Stimulated activated naive CD8-positive, alpha-beta T cell treated with anti-CD3 and anti-CD28 coated beads, Interleukin-15, Interleukin-2, amounts not matched to agents 100 ng/mL and 50 ng/mL, for 24 hours (primary cell): ENCODE measurements around the gene ZNF512B.

Source experiments
- H3K27ac Mint-ChIP-seq: one replicate; pipeline ENCODE4 v1.8.0; 2021; ENCODE audit warnings: mild to moderate bottlenecking, mixed read lengths
- H3K27me3 Mint-ChIP-seq: one replicate; pipeline ENCODE4 v1.8.0; 2021; ENCODE audit warnings: mixed read lengths
- H3K36me3 Mint-ChIP-seq: one replicate; pipeline ENCODE4 v1.8.0; 2021; ENCODE audit warnings: low read depth, mixed read lengths
- H3K4me1 Mint-ChIP-seq: one replicate; pipeline ENCODE4 v1.8.0; 2021; ENCODE audit warnings: low read depth, mixed read lengths
- H3K4me3 Mint-ChIP-seq: one replicate; pipeline ENCODE4 v1.8.0; 2021; ENCODE audit warnings: mild to moderate bottlenecking, mixed read lengths
- H3K9me3 Mint-ChIP-seq: one replicate; pipeline ENCODE4 v1.8.0; 2021; ENCODE audit warnings: mixed read lengths

The ZNF512B gene

GRCh38 chr20:63951398-63952209 is 18.1 kb downstream of the ZNF512B start:
- Mint-ChIP-seq H3K36me3 (peaks cover 4% of the 10 kb centered on the region), H3K4me1 (peaks cover 53% of the 10 kb centered on the region), H3K9me3 (no peaks in the 10 kb centered on the region), H3K27me3 (no peaks in the 10 kb centered on the region), H3K4me3 (no peak overlapping the region), H3K27ac (no peak overlapping the region)

- no peak overlapping the region for H3K4me3 Mint-ChIP-seq
- H3K4me1 Mint-ChIP-seq = peaks cover 53% of the 10 kb centered on the region
- no peaks in the 10 kb centered on the region for H3K9me3 Mint-ChIP-seq
- H3K27ac Mint-ChIP-seq = no peak overlapping the region
- H3K36me3 Mint-ChIP-seq = peaks cover 4% of the 10 kb centered on the region
- H3K27me3 Mint-ChIP-seq = no peaks in the 10 kb centered on the region
Measured at GRCh38 chr20:63950701-63951397, 18.9 kb downstream of the ZNF512B start.

- Mint-ChIP-seq H3K27me3 (no peaks in the 10 kb centered on the region), H3K27ac (peak overlapping the region; percentile 90), H3K4me1 (peaks cover 32% of the 10 kb centered on the region), H3K4me3 (peak overlapping the region; percentile 76), H3K9me3 (no peaks in the 10 kb centered on the region), H3K36me3 (peaks cover 5% of the 10 kb centered on the region)
Measured at GRCh38 chr20:63947638-63948456, 21.9 kb downstream of the ZNF512B start.

GRCh38 chr20:63946986-63947637 is 22.6 kb downstream of the ZNF512B start:
- Mint-ChIP-seq H3K4me1 (peaks cover 35% of the 10 kb centered on the region), H3K27me3 (no peaks in the 10 kb centered on the region), H3K9me3 (no peaks in the 10 kb centered on the region), H3K36me3 (peaks cover 5% of the 10 kb centered on the region), H3K4me3 (peak overlapping the region; percentile 40), H3K27ac (peak overlapping the region; percentile 33)

- peaks cover 35% of the 10 kb centered on the region for H3K4me1 Mint-ChIP-seq
- H3K4me3 Mint-ChIP-seq = no peak overlapping the region
Measured at GRCh38 chr20:63945921-63946920, 23.5 kb downstream of the ZNF512B start.

GRCh38 chr20:63945031-63945658 is 24.6 kb downstream of the ZNF512B start:
- H3K27ac Mint-ChIP-seq = no peak overlapping the region
- H3K4me3 Mint-ChIP-seq = no peak overlapping the region
- H3K9me3 Mint-ChIP-seq = no peaks in the 10 kb centered on the region
- H3K4me1 Mint-ChIP-seq = peaks cover 38% of the 10 kb centered on the region
- H3K36me3 Mint-ChIP-seq = peaks cover 5% of the 10 kb centered on the region
- no peaks in the 10 kb centered on the region for H3K27me3 Mint-ChIP-seq

More at GRCh38 chr20:63945921-63946920, 23.5 kb downstream of the ZNF512B start:
- H3K27me3 Mint-ChIP-seq = no peaks in the 10 kb centered on the region
- no peaks in the 10 kb centered on the region for H3K9me3 Mint-ChIP-seq
- peak overlapping the region; percentile 31 for H3K27ac Mint-ChIP-seq
- H3K36me3 Mint-ChIP-seq = peaks cover 5% of the 10 kb centered on the region

- no peak overlapping the region for H3K27ac Mint-ChIP-seq
- no peaks in the 10 kb centered on the region for H3K27me3 Mint-ChIP-seq
- peaks cover 5% of the 10 kb centered on the region for H3K36me3 Mint-ChIP-seq
- peaks cover 32% of the 10 kb centered on the region for H3K4me1 Mint-ChIP-seq
- no peaks in the 10 kb centered on the region for H3K9me3 Mint-ChIP-seq
- no peak overlapping the region for H3K4me3 Mint-ChIP-seq
Measured at GRCh38 chr20:63944078-63944941, 25.4 kb downstream of the ZNF512B start.

- Mint-ChIP-seq H3K27ac (no peak overlapping the region), H3K36me3 (peaks cover 5% of the 10 kb centered on the region), H3K9me3 (no peaks in the 10 kb centered on the region), H3K4me1 (peaks cover 26% of the 10 kb centered on the region), H3K4me3 (no peak overlapping the region), H3K27me3 (no peaks in the 10 kb centered on the region)
Measured at GRCh38 chr20:63943808-63944077, 26.0 kb downstream of the ZNF512B start.

GRCh38 chr20:63942969-63943807 is 26.5 kb downstream of the ZNF512B start:
- H3K9me3 Mint-ChIP-seq = no peaks in the 10 kb centered on the region
- H3K36me3 Mint-ChIP-seq = peaks cover 5% of the 10 kb centered on the region
- H3K27me3 Mint-ChIP-seq = no peaks in the 10 kb centered on the region
- H3K4me3 Mint-ChIP-seq = no peak overlapping the region
- peaks cover 20% of the 10 kb centered on the region for H3K4me1 Mint-ChIP-seq
- no peak overlapping the region for H3K27ac Mint-ChIP-seq

GRCh38 chr20:63942250-63942951 is 27.3 kb downstream of the ZNF512B start:
- H3K27me3 Mint-ChIP-seq = no peaks in the 10 kb centered on the region
- peaks cover 5% of the 10 kb centered on the region for H3K36me3 Mint-ChIP-seq
- H3K4me1 Mint-ChIP-seq = peaks cover 13% of the 10 kb centered on the region
- H3K27ac Mint-ChIP-seq = peak overlapping the region; percentile 11
- no peak overlapping the region for H3K4me3 Mint-ChIP-seq
- no peaks in the 10 kb centered on the region for H3K9me3 Mint-ChIP-seq

- peak overlapping the region; percentile 40 for H3K27ac Mint-ChIP-seq
- peaks cover 8% of the 10 kb centered on the region for H3K36me3 Mint-ChIP-seq
- no peak overlapping the region for H3K4me3 Mint-ChIP-seq
- H3K4me1 Mint-ChIP-seq = peaks cover 6% of the 10 kb centered on the region
- no peaks in the 10 kb centered on the region for H3K9me3 Mint-ChIP-seq
- no peaks in the 10 kb centered on the region for H3K27me3 Mint-ChIP-seq
Measured at GRCh38 chr20:63941282-63942081, 28.2 kb downstream of the ZNF512B start.
